CD4-positive, alpha-beta T cell treated with Interferon gamma for 1 hour (primary cell): ENCODE measurements around the gene TRIM9.

ENCODE experiments used
- DNase-seq: peaks from one replicate; pipeline ENCODE4 v3.0.0-alpha.2; 2020

Gene TRIM9

DNA sequence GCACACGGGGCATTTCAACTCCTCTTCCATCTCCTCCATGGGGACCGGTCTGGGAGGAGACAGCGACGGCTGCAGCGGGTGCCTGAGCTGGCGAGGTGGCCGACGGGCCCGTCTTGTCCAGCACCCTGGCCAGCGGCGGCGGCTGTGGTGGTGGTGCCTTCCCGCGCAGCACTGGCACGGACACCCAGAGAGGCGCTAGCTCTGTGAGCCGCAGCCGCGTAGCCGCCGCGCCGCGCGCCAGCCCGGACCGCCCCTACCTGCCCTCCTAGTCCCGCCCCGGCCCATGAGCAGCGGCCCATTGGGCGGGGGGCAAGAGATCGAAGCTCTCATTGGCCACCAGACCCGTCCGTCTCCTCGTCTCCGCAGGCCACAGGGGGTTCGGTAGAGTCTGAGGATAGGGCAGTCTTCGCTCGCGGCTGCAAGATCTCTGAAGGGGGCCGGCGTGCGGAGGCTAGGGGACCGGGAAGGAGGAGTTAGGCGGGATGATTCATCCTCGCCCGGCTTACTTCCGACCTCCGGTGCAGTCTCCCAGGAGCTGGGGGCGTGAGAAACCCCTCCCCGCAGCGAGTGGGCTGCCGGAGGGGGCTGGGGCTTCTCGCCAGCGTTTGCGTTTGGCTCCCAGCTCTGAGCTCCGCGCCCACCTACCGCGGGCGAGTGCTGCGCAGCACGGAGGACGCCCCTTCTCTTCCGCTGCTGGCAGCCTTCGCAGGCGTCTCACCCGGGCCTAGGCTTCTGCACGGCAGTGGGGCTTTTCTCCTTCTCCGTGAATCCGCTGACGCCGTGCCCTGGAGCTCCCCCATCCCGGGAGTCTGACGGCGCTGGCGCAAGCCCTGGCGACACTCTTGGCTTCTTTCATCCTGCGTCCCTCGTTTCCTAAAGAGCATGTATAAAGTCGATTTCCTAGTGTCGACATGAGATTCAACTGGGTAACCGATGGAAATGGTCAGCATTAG, at the start of gene TRIM9:
Gene TRIM9 (minus strand): TSS at position 205 of the 953 bp plus-strand sequence. CDS start 166 bp downstream, at position 39.
- DNase-seq: peak; percentile 91

DNA sequence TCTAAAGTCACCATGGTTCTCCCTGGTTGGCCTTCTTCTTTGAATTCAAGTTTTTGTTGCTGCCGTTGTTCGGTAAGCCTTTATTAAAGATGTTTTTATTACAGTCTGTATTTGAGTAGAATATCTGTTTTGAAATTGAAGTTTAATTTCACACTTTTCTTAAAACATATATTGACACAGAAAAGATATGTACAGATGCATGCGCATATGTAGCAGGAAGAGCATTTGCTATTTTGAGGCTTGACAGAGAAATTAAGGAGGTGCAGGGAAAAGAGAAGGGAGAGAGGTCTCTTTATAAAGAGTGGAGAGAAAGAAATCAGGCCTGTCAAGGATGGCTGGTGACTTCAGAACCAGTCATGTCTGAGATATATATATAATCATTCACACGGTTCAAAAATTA, 46.0 kb upstream of the TRIM9 start:
- no peak for DNase-seq

DNA sequence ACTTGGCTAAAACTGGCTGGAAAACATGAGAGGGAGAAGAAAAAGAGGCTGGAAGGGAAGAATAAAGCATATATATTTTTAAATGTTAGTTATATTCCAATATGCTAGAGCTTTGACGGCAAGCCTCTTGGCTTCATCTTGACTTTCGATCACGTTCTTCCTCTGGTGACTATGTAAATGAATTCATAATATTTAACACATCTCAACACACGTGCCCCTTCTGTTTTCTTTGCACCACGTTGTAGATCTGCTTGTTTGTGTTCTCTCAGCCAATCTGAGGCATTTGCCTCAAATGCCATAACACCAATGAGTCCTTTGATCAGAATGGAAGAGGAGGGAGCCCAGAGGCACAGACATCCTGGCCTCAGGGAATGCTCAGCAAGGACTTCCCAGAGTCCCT, 45.4 kb upstream of the TRIM9 start:
- DNase-seq: no peak

DNA sequence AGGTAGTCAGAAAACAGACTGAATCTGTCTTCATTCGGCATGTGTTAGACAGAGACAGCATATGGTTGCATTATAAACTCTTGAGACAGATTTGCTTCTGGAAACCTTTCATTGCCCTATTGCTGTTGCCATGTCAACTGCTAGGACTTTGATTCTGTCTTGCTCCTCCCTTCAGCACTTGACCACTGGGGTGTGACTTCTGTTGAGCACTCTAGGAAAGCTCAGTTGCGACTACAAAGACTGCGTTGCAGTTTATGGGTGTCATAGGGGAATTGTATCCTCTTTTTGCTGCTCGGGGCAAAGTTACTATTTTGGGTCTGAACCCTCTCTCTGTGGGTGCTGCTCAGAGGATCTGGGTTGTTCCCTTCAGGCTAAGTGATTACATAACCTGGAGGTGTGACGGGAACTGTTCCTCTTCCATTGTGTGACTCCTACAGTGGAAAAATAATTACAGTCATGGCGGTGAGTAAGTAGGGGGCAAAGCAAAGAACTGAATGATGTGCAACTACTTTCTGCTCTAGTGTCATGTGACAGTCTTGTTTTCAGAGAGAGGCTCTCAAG, 44.3 kb upstream of the TRIM9 start:
- DNase-seq: no peak

GRCh38 chr14:51138404-51139103, 43.6 kb upstream of the TRIM9 start:
- no peak for DNase-seq

- no peak for DNase-seq
These were observed 36.6 kb upstream of the TRIM9 start for GRCh38 chr14:51131516-51131915.

DNA sequence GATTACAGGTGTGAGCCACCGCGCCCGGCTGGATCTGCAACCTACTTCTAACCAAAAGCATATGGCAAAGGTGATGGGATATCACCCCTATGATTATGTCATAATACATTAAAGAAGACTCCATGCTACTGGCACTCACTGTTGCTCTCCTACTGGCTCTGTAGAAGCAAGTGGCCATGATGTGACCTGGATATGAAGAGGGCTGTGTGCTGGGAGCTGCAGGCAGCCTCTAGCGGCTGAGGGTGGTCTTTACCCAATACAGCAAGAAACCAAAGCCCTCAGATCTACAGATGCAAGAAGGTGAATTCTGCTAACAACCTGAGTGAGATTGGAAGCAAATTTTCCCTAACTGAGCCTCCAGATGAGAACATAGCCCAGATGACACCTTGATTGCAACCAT, 34.2 kb upstream of the TRIM9 start:
- DNase-seq: no peak

- DNase-seq: no peak
These were observed 29.1 kb upstream of the TRIM9 start for GRCh38 chr14:51124029-51124428.

DNA sequence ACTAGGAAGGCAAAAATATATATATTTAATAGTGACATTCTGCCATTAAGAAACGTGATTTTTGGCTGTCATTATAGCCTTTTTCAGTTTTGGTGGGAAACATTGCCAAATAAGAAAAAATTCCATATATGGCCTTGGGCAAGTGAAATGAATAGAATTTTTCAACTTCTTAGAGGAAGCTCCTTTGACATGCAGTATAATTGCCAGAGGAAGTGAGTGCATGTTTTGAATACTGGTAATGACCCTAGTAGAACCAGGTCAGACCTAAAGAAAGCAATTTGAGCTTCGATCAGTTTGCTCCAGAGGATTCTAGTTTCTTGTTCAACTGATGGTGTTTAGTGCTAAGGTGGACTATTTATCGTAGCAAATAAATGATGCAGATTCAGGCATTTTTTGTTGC, 26.2 kb upstream of the TRIM9 start:
- no peak for DNase-seq

DNA sequence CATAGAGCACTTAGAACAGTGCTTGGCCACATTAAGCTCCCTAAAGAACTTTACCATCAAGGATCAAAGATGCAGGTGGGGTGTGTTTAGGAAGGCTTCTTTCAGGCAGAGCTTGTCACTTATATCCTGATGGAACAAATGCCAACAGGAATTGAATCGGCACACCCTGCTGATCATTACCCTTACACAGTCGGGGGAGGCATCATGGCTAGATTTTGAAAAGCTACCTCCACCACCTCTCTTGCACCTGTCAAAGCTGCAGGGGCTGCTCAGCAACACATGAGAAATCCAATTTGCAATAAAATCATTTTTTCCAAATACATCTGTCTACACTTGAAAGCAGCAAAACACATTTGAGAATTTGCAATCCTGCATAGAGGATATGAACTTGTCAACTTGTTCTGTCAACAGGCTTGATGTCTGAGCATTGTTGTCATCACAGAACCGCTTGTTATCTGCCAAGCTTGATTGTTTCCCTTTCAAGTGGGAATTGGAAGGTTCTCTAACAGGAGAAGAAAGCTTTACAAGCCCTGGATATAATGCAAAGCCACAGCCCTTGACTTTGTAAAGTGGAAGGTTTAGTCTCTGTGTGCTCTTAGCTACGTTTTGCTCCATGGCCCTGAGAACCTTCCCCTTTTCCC, 24.6 kb upstream of the TRIM9 start:
- DNase-seq: no peak

DNA sequence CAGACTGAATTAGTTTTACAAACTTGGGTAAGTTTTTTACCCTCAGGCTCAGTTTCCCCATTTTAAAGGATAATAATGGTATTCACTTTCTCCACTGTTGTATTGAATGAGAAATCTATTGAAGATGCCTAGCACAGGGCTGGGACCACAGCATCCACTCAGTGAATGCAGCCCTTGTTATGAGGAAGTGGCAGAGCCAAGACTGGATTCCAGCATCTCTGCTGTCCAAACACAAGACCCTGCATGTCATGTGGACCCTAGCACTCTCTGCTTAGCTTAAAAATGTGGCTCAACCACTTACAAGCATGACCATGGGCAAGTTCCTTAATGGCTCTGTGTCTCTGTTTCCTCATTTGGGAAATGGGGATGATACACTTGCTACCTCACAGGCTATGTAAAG, 24.1 kb upstream of the TRIM9 start:
- DNase-seq: no peak

DNA sequence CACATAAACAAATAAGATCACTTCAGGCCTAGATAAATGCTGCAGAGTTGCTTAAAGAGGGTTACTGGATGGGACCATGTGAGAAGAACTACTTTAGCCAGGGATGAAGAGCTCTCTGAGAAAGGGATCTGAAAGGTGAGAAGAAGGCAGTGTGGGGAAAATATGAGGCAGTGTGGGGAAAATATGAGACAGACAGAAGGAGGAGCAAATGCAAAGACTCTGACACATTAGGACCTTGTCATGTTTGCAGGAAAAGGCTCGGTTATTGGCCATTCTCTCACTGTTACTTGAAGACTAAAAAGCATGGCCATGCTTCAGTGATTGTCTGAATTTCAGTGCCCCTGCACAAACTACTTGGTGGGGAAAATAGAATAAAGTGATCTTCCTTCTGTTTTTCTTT, 22.7 kb upstream of the TRIM9 start:
- DNase-seq: no peak

GRCh38 chr14:51116682-51117081, 21.8 kb upstream of the TRIM9 start:
- DNase-seq: no peak

DNA sequence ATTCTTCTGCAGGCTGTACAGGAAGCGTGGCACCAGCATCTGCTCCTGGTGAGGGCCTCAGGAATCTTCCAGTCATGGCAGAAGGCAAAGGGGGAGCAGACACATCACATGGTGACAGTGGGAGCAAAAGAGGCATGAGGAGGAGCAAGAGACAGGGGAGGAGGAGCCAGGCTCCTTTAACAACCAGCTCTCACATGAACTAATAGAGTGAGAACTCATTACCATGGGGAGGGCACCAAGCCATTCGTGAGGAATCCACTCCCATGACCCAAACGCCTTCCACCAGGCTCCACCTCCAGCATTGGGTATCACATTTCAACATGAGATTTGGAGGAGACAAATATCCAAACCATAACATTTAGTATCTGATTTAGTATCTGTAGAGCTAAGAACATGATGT, 14.7 kb upstream of the TRIM9 start:
- no peak for DNase-seq

DNA sequence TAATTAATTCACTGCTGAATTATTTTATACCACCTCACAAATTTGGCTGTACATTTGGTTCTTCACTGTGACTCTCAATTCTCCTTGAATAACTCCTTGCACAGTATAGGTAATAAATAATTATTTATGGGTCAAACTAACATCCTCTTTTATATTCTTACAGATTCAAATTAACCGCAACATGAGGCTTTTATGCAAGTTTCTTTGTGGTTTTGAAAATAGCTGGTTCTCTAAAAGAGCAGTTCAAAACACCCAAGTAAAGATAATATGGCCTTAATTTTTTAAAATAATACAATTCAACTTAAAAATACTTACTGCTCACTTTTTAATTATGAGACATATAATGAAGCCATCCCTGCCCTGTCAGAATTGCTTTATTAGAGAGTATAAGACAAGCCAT, 12.9 kb upstream of the TRIM9 start:
- no peak for DNase-seq

DNA sequence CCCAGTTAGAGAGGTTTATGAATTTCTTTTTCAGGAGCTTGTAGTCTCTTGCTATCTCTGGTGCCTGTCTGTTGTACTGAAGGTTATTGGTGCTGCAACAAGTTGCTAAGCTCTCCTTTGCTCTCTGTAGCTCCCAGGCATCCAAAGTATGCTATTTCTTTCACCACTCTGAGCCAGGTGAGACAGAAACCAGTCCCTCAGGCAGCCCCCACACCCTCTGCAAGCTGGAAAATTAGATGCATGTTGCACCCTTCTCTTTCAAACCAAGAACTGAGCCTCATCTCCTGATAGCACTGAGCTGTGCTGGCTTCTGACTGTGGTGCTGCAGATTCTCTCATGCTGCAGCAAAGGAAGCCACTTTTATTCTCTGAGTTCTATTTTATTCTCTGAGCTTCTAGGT, 9.6 kb upstream of the TRIM9 start:
- no peak for DNase-seq

DNA sequence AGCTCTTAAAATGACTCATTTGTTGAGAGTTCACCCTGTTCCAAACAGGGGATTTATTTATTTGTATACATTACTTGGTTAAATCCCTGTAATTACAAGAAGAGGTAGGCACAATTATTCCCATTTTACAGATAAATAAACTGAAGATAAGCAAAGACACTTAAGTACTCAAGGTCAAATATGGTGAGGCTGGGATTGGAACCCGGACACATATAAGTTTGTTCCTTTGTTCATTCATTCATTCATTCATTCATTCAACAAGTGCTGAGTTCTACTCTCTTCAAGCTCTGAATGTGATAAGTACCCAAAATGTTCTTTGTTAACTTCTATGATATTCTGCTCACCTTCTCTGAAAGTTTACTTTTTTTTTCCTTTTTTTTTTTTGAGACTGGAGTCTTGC, 2.4 kb upstream of the TRIM9 start:
- DNase-seq: no peak

DNA sequence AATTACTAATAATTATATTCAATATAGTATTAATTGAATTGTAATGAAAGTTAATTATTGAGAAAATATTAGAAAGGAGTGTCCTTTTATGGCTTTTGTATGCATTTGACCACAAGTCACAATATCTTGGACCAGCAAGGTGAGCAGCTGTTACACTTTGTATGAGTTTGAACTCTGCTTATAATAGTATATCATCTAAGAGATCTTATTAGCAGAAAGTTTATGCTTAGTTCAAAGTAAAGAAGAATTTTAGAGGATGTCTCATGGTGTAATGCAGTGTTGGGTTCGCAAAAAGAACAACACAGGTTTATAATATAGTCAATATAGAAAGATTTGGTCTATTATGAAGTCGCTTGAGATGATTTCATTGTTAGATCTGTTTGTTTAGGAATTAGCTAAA, 2.0 kb upstream of the TRIM9 start:
- DNase-seq: no peak

DNA sequence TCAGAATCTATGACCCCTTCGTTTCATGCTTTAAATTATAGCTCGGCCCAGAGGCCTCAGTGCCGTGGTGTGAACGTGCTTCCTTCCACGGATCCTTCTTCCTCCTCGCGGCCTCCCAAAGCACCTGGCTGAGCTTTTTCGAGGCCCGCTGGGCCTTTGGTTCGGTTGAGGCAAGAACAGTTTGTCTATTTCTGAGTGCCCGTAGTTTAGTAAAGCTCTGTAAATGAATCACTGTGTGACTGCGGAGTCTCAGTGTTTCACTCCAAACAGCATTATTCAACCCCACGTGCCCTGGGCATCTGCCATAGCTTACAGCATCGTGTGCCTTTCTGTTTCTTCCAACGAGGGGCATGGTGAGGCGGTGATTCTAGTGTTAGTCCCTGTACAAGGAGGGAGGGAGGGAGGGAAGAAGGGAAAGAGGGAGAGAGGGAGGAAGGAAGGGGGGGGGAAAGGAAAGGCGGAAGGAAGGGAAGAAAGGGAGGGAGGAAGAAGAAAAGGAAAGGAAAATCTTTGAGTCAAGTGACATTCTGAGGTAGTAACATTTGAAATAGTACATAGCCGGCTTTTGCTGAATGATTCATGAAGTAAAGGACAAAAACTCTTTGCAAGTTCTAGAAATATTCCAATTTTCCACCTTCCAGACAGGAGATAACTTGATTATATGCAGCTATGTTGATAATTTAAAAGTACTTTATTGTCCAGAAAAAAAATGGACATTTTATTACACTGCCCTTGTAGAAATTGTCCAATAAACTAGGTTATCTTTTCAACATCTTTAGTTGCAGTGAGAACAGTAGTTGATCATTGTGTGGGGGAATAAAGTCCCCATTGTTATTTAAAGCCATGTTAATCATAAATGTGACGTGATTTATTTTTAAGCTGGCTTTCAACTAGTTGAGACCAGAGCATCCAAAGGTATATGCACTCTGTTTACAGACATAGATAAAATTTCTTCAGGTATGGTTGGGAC, 1.2 kb upstream of the TRIM9 start:
- DNase-seq: no peak

- DNase-seq: no peak
These were observed 553 bp downstream of the TRIM9 start for GRCh38 chr14:51094282-51094821.

GRCh38 chr14:51093371-51094281, 1.3 kb downstream of the TRIM9 start:
- peak; percentile 29 for DNase-seq
